ENCODE results near the gene KIF26A.

DNA sequence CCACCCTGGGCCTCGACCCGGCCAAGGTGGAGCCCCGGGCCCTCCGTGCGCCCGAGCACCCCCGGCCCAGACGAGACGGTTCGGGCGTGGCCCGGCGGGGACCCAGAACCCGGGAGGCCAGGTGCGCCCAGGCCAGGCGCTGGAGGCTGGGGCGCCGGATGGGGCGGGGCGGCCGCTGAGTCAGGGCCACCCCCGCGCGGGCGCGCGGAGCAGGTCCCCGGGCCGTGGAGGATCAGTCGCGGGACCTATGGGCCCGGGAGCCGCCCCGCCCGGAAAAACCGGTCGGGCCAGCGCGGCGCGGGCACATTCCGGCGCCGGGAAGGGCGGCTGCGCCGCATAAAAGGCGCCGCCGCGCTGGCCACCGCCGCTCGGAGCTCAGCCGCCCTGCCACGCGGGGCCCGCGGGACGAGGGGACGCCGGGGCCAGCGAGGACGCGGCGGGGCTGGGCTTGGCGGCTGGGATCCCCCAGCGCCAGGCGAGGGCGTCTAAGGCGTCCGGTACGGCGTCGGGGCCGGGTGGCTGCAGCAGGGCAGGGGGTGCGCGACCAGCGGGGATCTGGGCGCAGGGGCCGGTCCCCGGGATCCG lies 21.5 kb upstream of the KIF26A start:
- TF ChIP-seq, protein P1, sequence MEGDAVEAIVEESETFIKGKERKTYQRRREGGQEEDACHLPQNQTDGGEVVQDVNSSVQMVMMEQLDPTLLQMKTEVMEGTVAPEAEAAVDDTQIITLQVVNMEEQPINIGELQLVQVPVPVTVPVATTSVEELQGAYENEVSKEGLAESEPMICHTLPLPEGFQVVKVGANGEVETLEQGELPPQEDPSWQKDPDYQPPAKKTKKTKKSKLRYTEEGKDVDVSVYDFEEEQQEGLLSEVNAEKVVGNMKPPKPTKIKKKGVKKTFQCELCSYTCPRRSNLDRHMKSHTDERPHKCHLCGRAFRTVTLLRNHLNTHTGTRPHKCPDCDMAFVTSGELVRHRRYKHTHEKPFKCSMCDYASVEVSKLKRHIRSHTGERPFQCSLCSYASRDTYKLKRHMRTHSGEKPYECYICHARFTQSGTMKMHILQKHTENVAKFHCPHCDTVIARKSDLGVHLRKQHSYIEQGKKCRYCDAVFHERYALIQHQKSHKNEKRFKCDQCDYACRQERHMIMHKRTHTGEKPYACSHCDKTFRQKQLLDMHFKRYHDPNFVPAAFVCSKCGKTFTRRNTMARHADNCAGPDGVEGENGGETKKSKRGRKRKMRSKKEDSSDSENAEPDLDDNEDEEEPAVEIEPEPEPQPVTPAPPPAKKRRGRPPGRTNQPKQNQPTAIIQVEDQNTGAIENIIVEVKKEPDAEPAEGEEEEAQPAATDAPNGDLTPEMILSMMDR (IDR thresholded peaks at IDR 0.05), result no peak
- TF ChIP-seq POLR2AphosphoS5 (IDR thresholded peaks at IDR 0.05; ENCODE audit: low read depth, low read length), result no peak
- TF ChIP-seq EZH2phosphoT487 (IDR thresholded peaks at IDR 0.05; ENCODE audit: borderline replicate concordance, low read depth), result no peak
- TF ChIP-seq, protein P2, sequence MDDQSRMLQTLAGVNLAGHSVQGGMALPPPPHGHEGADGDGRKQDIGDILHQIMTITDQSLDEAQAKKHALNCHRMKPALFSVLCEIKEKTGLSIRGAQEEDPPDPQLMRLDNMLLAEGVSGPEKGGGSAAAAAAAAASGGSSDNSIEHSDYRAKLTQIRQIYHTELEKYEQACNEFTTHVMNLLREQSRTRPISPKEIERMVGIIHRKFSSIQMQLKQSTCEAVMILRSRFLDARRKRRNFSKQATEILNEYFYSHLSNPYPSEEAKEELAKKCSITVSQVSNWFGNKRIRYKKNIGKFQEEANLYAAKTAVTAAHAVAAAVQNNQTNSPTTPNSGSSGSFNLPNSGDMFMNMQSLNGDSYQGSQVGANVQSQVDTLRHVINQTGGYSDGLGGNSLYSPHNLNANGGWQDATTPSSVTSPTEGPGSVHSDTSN (IDR thresholded peaks at IDR 0.05), result no peak
- TF ChIP-seq JUND (IDR thresholded peaks at IDR 0.05), result no peak
- no peak for TF ChIP-seq RCOR1 (IDR thresholded peaks at IDR 0.05; ENCODE audit: low read length)
- TF ChIP-seq, protein P3, sequence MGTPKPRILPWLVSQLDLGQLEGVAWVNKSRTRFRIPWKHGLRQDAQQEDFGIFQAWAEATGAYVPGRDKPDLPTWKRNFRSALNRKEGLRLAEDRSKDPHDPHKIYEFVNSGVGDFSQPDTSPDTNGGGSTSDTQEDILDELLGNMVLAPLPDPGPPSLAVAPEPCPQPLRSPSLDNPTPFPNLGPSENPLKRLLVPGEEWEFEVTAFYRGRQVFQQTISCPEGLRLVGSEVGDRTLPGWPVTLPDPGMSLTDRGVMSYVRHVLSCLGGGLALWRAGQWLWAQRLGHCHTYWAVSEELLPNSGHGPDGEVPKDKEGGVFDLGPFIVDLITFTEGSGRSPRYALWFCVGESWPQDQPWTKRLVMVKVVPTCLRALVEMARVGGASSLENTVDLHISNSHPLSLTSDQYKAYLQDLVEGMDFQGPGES (IDR thresholded peaks at IDR 0.05; ENCODE audit: low read depth, low read length), result no peak
- TF ChIP-seq, protein P4, sequence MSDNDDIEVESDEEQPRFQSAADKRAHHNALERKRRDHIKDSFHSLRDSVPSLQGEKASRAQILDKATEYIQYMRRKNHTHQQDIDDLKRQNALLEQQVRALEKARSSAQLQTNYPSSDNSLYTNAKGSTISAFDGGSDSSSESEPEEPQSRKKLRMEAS (IDR thresholded peaks at IDR 0.05; ENCODE audit: low read depth), result no peak
- TF ChIP-seq SMC3 (IDR thresholded peaks at IDR 0.05; ENCODE audit: low read depth, low read length), result no peak
- TF ChIP-seq, protein P5, sequence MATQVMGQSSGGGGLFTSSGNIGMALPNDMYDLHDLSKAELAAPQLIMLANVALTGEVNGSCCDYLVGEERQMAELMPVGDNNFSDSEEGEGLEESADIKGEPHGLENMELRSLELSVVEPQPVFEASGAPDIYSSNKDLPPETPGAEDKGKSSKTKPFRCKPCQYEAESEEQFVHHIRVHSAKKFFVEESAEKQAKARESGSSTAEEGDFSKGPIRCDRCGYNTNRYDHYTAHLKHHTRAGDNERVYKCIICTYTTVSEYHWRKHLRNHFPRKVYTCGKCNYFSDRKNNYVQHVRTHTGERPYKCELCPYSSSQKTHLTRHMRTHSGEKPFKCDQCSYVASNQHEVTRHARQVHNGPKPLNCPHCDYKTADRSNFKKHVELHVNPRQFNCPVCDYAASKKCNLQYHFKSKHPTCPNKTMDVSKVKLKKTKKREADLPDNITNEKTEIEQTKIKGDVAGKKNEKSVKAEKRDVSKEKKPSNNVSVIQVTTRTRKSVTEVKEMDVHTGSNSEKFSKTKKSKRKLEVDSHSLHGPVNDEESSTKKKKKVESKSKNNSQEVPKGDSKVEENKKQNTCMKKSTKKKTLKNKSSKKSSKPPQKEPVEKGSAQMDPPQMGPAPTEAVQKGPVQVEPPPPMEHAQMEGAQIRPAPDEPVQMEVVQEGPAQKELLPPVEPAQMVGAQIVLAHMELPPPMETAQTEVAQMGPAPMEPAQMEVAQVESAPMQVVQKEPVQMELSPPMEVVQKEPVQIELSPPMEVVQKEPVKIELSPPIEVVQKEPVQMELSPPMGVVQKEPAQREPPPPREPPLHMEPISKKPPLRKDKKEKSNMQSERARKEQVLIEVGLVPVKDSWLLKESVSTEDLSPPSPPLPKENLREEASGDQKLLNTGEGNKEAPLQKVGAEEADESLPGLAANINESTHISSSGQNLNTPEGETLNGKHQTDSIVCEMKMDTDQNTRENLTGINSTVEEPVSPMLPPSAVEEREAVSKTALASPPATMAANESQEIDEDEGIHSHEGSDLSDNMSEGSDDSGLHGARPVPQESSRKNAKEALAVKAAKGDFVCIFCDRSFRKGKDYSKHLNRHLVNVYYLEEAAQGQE (IDR thresholded peaks at IDR 0.05; ENCODE audit: low read depth, low read length), result no peak
- no peak for TF ChIP-seq FOXM1 (IDR thresholded peaks at IDR 0.05; ENCODE audit: low read depth)
- TF ChIP-seq CHD2 (IDR thresholded peaks at IDR 0.05; ENCODE audit: low read length, partially characterized antibody), result no peak

All from SK-N-SH (cell line).